Femur (tissue), 1 donor: ENCODE data around the gene ODAD2.
"Not testable (repeated sequence)": the region's sequence is repeated elsewhere in the genome, so short reads cannot be mapped to it uniquely, and the experiment has no call there.

ENCODE experiments used
- DNase-seq: peaks from one replicate; pipeline ENCODE4 v3.0.0-alpha.2; 2017

Gene ODAD2

GRCh38 chr10:27969931-27970330 lies 28.9 kb downstream of the ODAD2 start:
- not testable (repeated sequence) for DNase-seq

- no peak for DNase-seq
These were observed 39.7 kb downstream of the ODAD2 start for GRCh38 chr10:27959093-27959715.

- DNase-seq: not testable (repeated sequence)
These were observed 40.5 kb downstream of the ODAD2 start for GRCh38 chr10:27958383-27958782.

- DNase-seq: no peak
These were observed 48.7 kb downstream of the ODAD2 start for GRCh38 chr10:27950242-27950564.

- peak; percentile 25 for DNase-seq
These were observed 49.2 kb downstream of the ODAD2 start for GRCh38 chr10:27949528-27950241.

- no peak for DNase-seq
These were observed 50.7 kb downstream of the ODAD2 start for GRCh38 chr10:27948186-27948585.

- no peak for DNase-seq
These were observed 51.3 kb downstream of the ODAD2 start for GRCh38 chr10:27947540-27947939.

- no peak for DNase-seq
These were observed 54.9 kb downstream of the ODAD2 start for GRCh38 chr10:27944005-27944404.

GRCh38 chr10:27914888-27915287 lies 84.0 kb downstream of the ODAD2 start:
- DNase-seq: no peak

GRCh38 chr10:27912231-27912630 lies 86.6 kb downstream of the ODAD2 start:
- DNase-seq: no peak

- DNase-seq: no peak
These were observed 87.3 kb downstream of the ODAD2 start for GRCh38 chr10:27911539-27911938.

GRCh38 chr10:27911011-27911410 lies 87.9 kb downstream of the ODAD2 start:
- no peak for DNase-seq

GRCh38 chr10:27908231-27908630 lies 90.6 kb downstream of the ODAD2 start:
- no peak for DNase-seq

- not testable (repeated sequence) for DNase-seq
These were observed 99.4 kb downstream of the ODAD2 start for GRCh38 chr10:27899485-27899884.

GRCh38 chr10:27899058-27899457 lies 99.8 kb downstream of the ODAD2 start:
- DNase-seq: no peak

- no peak for DNase-seq
These were observed 105.4 kb downstream of the ODAD2 start for GRCh38 chr10:27893358-27893954.

GRCh38 chr10:27890971-27891370 lies 107.9 kb downstream of the ODAD2 start:
- DNase-seq: no peak

- DNase-seq: no peak
These were observed 109.4 kb downstream of the ODAD2 start for GRCh38 chr10:27889518-27889917.

- DNase-seq: no peak
These were observed 114.7 kb downstream of the ODAD2 start for GRCh38 chr10:27884185-27884641.

- DNase-seq: no peak
These were observed 120.6 kb downstream of the ODAD2 start for GRCh38 chr10:27878281-27878680.

GRCh38 chr10:27865221-27865635 lies 133.7 kb downstream of the ODAD2 start:
- no peak for DNase-seq

GRCh38 chr10:27861781-27862180 lies 137.1 kb downstream of the ODAD2 start:
- DNase-seq: no peak

GRCh38 chr10:27857616-27858015 lies 141.3 kb downstream of the ODAD2 start:
- no peak for DNase-seq

- no peak for DNase-seq
These were observed 154.7 kb downstream of the ODAD2 start for GRCh38 chr10:27844223-27844622.
